Fibroblast of skin of scalp (primary cell): ENCODE data around the gene LHFPL6.

Experiments
- DNase-seq: peaks from one replicate; pipeline ENCODE4 v3.0.0-alpha.2; 2013

LHFPL6 gene

DNA sequence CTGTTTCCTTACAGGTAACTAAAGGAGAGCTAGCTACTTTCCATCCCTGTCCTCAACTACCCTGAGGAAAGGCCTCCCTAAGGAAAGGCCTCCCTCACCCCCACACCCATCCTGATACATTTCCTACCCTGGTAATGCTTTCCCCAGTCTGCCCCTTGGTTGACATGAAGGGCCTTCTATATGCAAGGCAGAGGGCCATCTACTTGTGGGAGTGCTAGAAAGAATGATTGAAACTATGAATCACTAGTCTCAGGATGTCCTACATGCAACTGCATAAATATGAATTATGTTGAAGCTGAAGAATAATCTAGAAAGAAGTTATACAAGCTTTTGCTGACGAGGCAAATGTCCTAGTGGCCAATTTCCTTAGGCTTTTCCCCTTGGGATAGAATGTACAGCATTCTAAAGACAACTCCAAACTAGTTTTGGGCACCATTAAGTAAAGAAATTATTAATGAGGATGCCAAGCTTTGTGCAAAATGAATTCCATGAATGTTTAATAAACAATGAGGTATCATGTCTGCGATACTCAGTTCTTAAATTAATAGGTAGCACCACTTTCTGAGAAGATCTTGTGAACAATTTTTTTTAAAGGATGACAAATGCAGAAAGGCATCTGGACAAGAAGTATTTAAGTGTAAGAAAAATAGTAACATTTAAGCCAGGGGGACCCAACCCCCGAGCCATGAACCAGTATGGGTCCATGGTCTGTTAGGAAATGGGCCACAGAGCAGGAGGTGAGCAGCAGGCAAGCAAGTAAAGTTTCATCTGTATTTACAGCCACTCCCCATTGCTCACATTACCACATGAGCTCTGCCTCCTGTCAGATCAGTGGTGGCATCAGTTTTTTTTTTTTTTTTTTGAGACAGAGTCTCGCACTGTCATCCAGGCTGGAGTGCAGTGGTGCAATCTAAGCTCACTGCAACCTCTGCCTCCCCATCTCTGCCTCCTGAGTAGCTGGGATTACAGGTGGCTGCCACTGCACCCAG is 223.0 kb downstream of the LHFPL6 start:
- DNase-seq, result peak; percentile 48

GRCh38 chr13:39379118-39379517 is 223.9 kb downstream of the LHFPL6 start:
- no peak for DNase-seq

- DNase-seq, result no peak
Measured at GRCh38 chr13:39378306-39378705, 224.7 kb downstream of the LHFPL6 start.

DNA sequence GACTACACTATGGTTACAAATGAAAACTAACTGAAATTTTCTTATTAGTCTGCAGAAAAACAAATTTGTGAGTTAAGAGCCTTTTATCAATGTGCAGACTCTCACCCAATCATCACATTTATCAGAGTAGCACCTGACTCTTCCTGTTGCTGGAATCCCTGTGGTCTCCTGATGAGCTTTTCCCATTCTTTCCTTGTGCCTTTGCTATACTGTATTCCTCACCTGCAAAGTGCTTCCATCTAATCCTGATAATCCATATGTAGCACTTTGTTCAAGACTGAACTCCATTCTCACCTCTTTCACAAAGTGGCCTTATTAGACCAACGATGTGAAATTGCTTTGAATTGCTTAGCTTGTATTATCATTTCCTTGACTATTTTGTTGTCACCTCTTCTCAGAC is 225.3 kb downstream of the LHFPL6 start:
- no peak for DNase-seq

DNA sequence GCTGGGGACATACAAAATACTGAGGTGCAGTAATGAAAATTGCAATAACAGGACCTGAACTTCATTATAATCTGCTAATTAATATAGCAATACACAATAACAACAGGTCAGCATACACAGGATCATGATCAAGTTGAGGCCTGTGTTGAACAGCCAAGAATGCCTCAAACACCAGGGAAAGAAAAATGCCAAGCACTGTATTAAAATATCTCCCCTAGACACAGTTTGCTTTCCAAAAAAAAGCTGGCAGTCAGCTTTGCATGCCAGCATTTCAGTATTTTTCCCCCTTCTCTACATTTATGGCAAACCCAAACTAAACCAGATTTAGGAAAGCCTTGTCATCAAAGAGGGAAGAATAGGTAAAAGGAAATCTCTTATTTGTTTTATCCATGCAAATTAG is 226.9 kb downstream of the LHFPL6 start:
- no peak for DNase-seq

DNA sequence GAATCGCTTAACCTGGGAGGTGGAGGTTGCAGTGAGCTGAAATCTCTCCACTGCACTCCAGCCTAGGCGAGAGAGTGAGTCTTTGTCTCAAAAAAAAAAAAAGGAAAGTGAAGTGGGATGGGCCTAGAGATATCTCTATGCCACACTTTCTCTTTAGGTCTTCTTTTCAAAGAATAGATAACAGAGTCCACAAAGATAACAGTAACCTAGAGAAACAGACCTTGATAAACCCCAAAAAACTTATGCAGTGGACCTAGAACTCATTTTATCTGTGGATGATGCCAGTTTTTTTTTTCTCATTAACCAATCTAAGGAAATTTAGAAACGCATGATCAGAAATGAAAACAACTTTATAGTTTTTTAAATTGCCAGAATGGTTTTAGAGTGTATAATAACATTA is 227.4 kb downstream of the LHFPL6 start:
- DNase-seq, result no peak

DNA sequence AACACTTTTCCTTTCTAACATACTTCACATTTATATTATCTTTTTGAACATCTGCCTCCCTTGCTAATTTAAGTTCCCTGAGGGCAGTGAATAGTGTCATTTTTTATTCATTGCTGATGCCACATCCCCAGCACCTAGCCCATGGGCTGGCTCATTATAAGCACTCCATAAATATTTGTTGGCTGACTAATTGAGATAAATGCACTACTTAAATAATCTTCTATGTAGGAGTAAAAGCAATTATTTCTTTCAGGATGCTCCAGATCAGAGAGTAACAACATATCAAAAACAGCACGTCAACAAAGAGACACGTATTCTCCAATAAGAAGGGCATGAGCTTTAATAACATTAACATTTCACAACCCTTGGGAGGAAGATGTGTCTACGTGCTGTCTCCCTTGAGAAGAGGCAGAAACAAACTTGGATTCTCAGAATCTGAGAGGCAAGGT is 228.2 kb downstream of the LHFPL6 start:
- DNase-seq, result no peak

DNA sequence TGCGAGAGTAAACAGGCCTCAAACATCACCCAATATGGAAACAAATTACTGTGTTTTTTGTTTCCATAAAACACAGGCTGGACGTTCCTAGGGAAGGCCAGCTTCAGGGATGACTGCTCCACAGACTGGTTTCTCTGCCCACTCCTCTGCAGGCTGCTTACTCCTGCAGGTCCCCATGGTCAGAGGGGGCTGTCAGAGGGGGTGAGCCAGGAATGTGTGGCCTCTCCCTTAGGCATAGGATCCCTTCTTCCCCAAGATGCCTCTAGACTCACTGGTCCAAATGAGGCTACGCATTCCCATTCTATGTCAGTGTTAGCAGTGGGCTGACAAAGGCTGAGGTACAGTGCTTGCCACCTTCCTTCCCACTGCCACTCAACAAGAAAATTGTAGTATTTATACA is 229.8 kb downstream of the LHFPL6 start:
- DNase-seq, result no peak

DNA sequence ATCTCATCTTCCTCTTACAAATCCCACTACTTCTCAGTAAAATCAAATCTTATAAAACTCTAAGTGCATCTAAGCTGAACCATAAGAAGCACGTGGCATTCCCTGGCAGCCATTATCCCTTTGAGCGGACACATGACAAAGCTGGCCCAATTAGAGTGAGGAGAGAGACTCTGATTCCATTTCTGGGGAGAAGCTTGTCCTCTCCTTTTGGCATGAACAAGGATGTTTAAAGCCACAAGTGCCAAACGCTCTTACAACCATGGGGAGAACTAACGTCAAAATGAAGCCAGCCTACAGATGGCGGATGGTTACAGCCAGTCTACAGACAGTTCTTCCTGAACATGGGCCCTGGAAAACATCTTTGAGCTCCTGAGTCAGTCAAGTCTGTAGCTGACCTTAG is 231.3 kb downstream of the LHFPL6 start:
- DNase-seq, result no peak

DNA sequence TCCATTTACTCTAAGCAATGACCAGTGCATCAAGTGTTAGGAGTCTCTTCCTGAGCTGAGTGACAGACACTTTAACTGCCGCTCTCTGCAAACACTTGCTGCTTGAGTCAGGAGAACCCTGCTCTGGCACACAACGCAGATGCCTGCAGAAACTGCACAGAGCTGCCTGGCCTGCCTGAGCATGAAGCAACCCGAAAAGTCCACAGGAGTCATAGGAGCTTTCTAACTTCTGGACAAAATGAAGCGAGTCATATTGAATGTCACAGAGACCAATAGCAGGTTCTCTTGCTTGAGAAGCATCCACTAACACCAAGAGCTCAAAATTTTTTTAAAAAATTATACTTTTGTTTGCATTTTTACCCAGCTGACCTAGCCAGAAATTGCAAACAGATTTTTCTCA is 232.4 kb downstream of the LHFPL6 start:
- DNase-seq, result no peak

DNA sequence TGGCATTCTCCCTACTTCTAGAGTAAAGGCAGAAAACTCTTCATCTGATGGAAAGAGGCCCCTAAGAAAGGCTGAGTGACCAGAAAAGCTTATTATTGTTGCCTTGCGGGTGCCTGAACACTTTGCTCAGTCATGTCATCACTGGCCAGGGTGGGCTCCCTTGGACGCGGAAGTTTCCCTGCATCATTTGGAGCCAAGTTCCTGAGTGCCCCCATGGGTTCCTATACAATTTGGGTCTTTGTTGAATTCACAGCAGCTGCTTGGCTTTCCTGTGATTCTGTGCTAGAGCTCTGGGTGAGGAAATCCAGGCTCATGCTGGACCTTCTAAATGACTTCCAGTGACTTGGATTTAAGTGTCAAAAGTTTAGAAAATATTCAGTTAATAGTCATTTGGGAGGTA is 232.9 kb downstream of the LHFPL6 start:
- no peak for DNase-seq

DNA sequence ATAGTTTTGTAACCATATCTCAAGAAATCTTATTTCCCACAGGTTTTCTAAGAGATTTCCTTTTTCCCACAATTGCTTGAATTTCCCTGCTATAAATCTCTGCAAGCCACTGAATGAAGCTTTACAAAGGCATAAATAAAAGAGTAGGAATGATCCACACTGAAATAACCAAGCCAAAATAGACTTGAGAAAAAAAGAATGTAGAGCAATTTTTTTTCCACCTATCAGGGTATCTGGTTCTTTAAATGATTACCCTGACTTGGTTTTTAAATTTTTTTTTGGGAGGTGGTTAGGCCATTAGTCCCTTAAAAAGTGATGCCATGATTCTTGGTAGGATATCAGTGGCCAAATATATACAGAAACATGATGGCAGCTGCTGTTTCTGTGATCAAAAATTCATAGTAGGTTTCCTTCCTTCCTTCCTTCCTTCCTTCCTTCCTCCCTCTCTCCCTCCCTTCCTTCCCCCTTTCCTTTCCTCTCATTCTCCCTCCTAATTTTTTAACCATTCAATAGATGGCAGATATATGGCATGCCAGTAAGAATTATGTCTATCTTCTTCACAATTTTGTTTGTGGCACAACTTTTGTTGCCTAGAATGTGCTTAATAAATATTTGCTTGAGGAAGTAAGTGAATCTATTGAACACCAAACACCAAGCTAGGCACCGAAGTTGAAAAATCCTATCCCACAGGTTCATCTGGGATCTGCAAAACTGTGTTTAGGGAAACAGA is 233.7 kb downstream of the LHFPL6 start:
- no peak for DNase-seq

- no peak for DNase-seq
Measured at GRCh38 chr13:39365879-39366278, 237.1 kb downstream of the LHFPL6 start.

- DNase-seq, result peak; percentile 38
Measured at GRCh38 chr13:39364947-39365468, 238.0 kb downstream of the LHFPL6 start.

DNA sequence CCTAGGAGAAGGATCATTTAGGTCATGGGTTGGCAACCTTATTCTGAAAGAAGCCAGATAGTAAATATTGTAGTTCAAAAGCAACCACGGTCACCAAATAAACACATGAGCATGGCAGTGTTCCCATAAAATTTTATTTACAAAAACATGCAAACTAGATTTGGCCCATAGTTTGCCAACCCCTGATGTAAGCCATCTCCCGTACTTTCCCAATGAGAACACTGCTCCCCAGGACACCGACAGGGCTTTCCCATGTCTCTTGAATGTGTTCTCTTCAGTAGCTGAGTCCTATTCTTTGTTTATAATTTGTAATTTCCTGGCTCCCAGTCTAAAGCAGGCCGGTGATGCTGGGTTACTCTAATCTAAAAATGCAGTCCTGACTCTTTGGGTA is 239.6 kb downstream of the LHFPL6 start:
- DNase-seq, result no peak

DNA sequence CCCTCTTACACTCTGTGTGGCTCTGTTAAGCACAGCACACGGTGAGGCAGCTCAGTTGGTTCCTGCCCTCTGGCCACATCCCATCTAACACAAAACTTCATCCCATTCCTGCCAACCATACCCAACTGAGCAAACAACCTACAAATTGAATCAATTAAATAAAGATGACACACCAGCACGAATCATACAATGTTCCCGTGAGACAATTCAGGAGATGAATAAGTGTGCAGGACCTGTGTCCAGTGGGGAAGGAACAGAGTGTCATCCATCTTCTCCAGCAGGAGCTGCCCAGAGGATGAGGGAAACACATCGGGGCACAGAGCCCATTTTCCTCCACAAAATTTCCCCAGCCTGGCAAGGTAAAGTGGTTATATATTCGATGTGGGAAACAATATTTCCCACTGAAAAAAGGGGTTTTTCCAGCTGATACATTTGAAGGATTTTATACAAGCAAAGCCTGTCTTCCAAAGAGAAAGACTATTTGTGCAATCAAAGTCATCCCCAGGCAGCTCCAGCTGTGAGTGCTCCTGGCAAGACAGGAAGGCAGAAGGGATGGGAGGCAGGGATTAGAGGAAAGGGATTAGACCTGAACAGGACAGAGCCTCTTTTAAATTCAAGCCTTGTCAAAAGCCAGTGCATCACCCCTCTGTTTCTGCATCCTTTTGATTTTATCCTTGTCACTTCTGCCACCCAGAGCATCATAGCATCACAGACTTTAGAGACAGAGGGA is 240.2 kb downstream of the LHFPL6 start:
- no peak for DNase-seq

GRCh38 chr13:39353988-39354387 is 249.0 kb downstream of the LHFPL6 start:
- peak; percentile 68 for DNase-seq

DNA sequence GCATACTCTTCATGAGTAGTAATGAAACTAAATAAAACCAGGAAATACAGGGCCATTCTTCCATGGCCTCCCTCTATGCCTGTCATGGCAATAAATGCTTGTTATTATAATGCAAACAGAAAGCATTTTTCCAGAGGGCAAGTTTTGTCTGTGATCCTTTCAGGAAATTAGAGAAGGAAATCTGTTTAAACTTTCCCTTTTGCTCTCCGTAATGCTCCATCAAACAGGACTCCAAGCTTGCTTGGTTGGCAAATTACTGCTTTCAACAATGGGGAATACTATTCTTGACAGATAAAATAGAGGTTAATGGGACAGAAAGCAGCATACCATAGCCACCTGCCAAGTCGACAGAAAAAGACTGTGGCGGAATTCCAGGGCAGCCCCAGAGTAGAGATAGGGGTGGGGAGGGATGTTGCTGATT is 252.5 kb downstream of the LHFPL6 start:
- DNase-seq, result no peak

DNA sequence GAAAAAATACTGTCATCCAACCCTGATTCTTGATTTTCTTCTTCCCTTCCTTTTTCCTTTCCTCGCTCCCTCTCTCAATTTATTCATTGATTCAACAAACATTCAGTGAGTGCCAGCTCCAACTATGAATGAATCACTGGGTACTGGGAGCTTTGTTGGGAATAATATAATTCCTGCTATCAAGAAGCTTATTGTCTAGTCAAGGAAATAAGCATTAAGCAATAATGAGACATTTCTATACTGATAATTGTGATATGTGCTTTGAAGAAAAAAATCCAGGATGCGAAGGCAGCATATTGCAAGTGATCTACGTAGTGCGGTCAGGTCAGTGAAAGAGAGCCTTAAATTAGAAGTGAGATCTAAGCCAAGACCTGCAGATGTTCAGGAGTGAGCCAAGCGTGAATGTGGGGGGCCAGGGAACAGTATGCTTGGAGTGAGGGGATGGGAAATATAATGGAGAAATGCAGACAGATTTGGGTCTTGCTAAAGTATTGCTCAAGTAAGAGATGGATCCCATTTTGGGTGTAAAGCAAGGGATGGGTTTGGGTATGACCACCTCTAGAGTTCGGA is 253.5 kb downstream of the LHFPL6 start:
- no peak for DNase-seq

GRCh38 chr13:39347926-39348901 is 254.8 kb downstream of the LHFPL6 start:
- DNase-seq, result no peak

GRCh38 chr13:39345982-39346381 is 257.0 kb downstream of the LHFPL6 start:
- DNase-seq, result no peak
